HG03196 (cell line): ENCODE results near the gene PTBP3.
A peak's percentile ranks its signal among the peaks of the same experiment; 100 is the strongest.
"Not testable (repeated sequence)": the region's sequence is repeated elsewhere in the genome, so short reads cannot be mapped to it uniquely, and the experiment has no call there.

Experiments used
- ATAC-seq: cut with Tn5 transposase; IDR thresholded peaks from one replicate; pipeline ENCODE4 v1.9.1; 2021; ENCODE audit not compliant: unreplicated experiment

The PTBP3 gene

GRCh38 chr9:112224401-112225289, 108.8 kb downstream of the PTBP3 start:
- peak; percentile 73 for ATAC-seq

- ATAC-seq = peak; percentile 97
These were observed 114.5 kb downstream of the PTBP3 start for GRCh38 chr9:112218908-112219307.

- ATAC-seq = no peak
These were observed 120.5 kb downstream of the PTBP3 start for GRCh38 chr9:112212926-112213325.

DNA sequence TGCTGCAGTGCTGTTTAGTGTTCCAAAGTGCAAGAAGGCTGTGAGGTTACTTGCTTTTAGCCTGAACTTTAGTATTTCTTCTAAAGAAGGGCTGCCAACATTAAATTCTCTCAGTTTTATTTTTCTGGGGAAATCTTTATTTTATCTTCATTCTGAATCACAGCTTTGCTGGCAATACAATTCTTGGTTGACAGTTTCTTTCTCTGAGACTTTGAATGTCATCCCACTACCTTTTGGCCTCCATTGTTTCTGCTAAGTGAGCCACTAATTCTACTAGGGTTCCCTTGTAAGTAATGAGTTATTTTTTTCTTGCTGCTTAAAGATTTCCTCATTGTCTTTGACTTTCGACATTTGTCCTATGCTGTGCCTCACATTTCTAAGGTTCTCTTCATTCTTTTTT, 126.0 kb downstream of the PTBP3 start:
- no peak for ATAC-seq

DNA sequence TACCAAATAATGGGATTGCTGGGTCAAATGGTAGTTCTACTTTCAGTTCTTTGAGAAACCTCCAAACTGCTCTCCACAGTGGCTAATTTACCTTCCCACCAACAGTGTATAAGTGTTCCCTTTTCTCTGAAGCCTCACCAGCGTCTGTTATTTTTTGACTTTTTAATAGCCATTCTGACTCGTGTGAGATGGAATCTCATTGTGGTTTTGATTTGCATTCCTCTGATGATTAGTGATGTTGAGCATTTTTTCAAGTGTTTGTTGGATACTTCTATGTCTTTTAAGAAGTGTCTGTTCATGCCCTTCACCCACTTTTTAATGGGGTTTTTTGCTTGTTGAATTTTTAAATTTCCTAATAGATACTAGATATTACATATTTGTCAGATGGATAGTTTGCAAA, 129.9 kb downstream of the PTBP3 start:
- ATAC-seq = no peak

- no peak for ATAC-seq
These were observed 132.7 kb downstream of the PTBP3 start for GRCh38 chr9:112200711-112201110.

GRCh38 chr9:112198646-112199045, 134.8 kb downstream of the PTBP3 start:
- no peak for ATAC-seq

- no peak for ATAC-seq
These were observed 138.4 kb downstream of the PTBP3 start for GRCh38 chr9:112194969-112195431.

DNA sequence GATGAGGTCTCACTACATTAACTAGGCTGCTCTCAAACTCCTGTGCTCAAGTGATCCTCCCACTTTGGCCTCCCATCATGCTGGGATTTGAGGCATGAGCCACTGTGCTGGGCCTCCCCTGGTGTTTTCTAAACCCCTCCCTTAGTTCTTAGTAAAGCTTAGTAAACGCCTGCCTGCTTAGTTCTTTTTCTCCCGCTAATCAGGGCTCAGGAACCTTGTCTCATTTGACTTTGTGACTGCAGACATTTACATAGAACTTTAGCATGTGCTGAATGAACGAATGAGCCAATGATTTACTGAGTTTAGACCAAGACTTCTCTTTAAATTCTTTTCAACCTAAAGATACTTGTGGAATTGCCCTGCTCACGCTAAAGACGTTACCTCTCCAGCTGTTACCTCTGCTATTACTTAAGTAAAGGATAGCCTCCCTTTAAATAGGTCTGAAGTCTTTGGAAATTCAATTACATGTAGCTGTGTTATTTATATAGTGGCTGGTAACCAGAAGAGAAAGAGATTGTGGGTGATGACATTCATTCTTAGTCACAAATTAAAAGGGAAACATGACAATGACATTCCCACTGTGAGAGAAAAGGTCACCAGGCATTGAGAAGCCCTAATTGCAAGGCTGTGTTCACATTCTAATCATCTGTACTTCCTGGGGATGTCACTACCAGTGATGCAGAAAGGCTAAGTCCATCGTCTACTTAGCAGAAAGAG, 139.7 kb downstream of the PTBP3 start:
- ATAC-seq = no peak

GRCh38 chr9:112190320-112190719, 143.1 kb downstream of the PTBP3 start:
- not testable (repeated sequence) for ATAC-seq

- ATAC-seq = no peak
These were observed 144.5 kb downstream of the PTBP3 start for GRCh38 chr9:112188884-112189283.

GRCh38 chr9:112187404-112187803, 146.0 kb downstream of the PTBP3 start:
- no peak for ATAC-seq

DNA sequence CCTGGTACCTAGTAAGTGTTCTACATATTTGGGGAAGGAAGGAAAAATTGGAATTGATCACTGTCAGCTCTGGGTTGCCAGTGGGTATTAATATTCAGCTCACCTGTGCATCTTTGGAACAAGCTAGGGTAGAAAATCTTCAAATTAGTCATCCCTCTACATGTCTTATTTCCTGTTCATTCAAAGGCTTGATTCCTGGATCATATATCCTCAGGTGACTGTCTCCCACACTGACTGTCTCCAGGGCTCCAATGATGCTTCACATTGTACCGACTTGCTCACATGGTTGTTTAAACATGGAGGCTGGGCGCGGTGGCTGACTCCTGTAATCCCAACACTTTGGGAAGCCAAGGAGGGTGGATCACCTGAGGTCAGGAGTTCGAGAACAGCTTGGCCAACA, 146.7 kb downstream of the PTBP3 start:
- ATAC-seq = no peak

DNA sequence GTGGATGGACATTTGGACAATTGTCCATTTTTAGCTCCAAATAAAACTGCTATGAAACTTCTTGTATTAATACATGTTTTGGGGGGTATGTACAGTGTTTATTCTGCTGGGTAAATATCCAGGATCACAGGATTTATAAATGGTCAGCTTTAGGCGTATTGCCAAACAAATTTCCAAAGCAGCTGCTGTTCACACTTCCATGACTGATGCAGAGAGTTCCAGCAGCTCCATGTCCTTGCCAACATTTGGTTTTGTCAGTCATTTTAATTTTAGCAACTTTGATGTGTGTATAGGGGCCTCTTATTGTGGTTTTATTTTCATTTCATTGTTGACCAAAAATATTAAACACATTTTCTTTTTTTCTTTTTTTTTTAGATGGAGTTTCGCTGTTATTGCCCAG, 148.5 kb downstream of the PTBP3 start:
- no peak for ATAC-seq

DNA sequence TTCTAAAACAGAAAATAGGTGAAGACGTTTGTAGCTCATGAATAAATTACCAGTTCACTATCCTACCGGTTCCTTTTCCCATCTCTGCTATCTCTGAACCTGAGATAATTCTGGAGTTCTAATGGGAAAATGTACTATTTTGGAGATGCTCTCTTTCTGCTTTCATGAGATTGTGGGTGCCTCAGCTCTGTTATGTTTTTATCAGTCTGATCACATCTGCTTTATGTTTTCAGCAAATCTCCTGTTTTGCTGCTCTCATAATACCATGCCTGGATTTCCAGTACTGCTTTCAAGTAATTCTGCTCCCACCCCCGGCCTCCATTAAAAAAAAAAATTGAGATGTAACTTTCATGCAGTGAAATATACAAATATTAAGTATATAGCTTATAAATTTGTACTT, 149.2 kb downstream of the PTBP3 start:
- ATAC-seq = no peak

- no peak for ATAC-seq
These were observed 153.0 kb downstream of the PTBP3 start for GRCh38 chr9:112180387-112180881.

- no peak for ATAC-seq
These were observed 153.6 kb downstream of the PTBP3 start for GRCh38 chr9:112179816-112180215.

GRCh38 chr9:112176524-112176923, 156.9 kb downstream of the PTBP3 start:
- no peak for ATAC-seq

DNA sequence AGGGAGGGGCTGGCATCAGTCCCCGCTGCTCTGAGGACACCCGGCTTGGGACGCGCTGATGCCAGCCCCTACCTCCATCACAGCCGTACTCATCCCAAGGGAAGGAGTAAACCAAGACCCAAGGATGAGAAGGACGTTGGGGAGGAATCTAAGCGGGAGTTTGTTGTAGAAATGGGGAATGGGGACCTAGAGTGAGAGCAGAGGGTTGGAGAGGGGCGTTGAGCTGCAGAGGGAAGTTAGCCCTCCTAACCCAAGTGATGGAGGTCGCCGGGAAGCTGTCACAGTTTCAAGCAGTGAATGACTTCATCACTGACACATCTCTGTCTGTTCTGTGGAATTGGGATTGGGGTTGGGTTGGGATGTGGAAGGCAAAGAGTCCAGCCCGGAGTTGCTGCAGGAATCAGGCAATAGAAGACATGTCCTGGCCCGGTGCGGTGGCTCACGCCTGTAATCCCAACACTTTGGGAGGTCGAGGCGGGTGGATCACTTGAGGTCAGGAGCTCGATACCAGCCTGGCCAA, 157.6 kb downstream of the PTBP3 start:
- no peak for ATAC-seq

GRCh38 chr9:112174965-112175795, 158.2 kb downstream of the PTBP3 start, which contains the start of gene SUSD1:
Gene SUSD1 (minus strand): TSS chr9:112175297. CDS start chr9:112175235, 62 bp downstream.
- peak; percentile 41 for ATAC-seq
